Measurements from ENCODE around the gene NFKBIE. TPM values are rescaled to one million over a fixed set of nuclear protein-coding genes. Genes with fewer than 3 reads are reported as not detected.

The NFKBIE gene
- total and polyA plus RNA-seq, 2 of the 13 experiments (the other 11 are each of a cell fraction or from before 2014, with no cell fraction given) = 6.7 to 14.5 TPM

DNA sequence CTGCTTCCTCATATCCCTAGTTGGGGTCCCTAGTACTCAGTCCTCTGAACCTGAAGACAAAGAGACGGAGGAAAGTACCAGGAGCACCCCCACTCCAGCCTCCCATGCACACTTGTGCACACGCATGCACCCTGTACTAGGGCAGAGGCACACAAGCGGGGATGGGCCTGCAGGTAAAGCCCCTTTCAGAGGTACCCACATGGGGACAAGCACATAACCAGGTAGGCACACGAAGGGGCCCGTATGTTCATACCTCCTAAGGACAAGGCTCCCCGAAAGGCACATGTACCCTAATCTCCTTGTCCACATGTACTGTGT lies 6.0 kb upstream of the NFKBIE start (continued):
- TF ChIP-seq EZH2 (conservative IDR thresholded peaks at IDR 0.05; ENCODE audit: low read depth, low read length) = peak; percentile 22; the same call in 1 of the 2 replicates

DNA sequence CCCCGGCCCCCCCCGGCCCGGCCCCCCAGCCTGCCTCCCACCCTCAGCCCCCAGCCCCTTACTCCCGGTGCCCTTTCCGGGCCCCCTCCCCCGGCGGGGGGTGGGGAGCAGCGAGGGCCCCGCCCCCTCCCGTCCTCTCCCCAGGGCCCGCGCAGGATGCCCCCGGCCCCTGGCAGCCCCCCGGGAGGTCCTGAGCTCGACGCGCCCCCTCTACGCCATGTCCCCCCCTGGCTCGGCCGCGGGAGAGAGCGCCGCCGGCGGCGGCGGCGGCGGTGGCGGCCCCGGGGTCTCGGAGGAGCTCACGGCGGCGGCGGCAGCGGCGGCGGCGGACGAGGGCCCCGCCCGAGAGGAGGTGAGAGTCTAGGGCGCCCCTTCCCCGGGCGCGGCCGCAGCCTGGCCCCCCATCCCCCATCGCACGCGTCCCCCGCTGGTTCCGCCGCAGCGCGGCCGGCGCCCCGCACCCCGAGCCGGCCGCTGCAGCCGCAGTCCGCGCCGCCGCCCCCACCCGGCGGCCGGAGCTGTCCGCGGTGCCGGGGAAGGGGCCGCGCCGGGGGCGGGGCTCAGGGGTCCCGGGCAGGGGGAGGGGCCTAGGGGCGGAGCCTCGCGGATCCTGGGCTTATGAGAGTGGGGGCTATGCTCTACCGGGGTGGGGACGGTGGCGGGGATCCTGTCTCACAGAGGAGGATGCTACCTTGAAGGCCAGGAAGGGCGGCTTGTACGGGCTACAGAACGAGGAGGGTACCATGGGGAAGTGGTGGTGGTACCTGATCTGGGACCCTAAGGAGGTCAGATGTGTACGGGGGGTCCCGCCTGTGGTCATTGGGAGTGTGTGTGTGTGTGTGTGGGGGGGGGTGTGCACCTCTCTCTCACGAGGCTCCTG lies 5.4 kb upstream of the NFKBIE start:
- no peaks in the 10 kb centered on the region for H3K9me3 ChIP-seq (ENCODE audit: low read length)
- H4K20me1 ChIP-seq (ENCODE audit: insufficient read depth, low read length) = no peaks in the 10 kb centered on the region
- no peak overlapping the region for H3K27ac ChIP-seq (ENCODE audit: extremely low read length, insufficient read depth, low read length)
- ChIA-PET CTCF (ENCODE audit: low intra/inter-chr PET ratio, low total read pairs) (interaction anchor here (4.3 kb wide), 1 partner anchor 67 kb away, joined by 65 read pairs; no protein-coding TSS in a partner anchor), POLR2A (interaction anchor here (0.6 to 1.1 kb wide), 3 partner anchors 14 to 42 kb away, joined by 3 to 5 read pairs (median 3); partner anchors contain the start of genes AARS2 and SLC35B2)
- no peak overlapping the region for H3K9ac ChIP-seq (ENCODE audit: insufficient read depth, low read depth, low read length)
- peak overlapping the region; percentile 29; the same call in 1 of the 2 replicates for H3K4me2 ChIP-seq (ENCODE audit: low read depth, low read length)
- H3K4me3 ChIP-seq (replicated peaks in 1 of 3; ENCODE audit: insufficient read depth in 1 of 3, low read depth in 2 of 3, low read length in 3 of 3) = peak overlapping the region; percentile 33 to 62 (median 42); a peak in 5 of 6 replicates
- H3K36me3 ChIP-seq (replicated peaks in 1 of 2; ENCODE audit: control insufficient read depth in 1 of 2, insufficient read depth in 2 of 2, low read length in 2 of 2) = no peaks in the 10 kb centered on the region
- ATAC-seq (no peak), DNase-seq (ENCODE audit: low spot score) (no peak), FAIRE-seq (no peak)
- no peak overlapping the region for H2AFZ ChIP-seq (ENCODE audit: low read length)
- BruUV-seq (replicated peaks) = no TSS peak
- 7% methylated on average over 17 of the region's 90 CpGs for WGBS (ENCODE audit: low lambda C conversion rate)
- peaks cover 31% of the 10 kb centered on the region for H3K4me1 ChIP-seq (ENCODE audit: insufficient read depth, low read length)
- in situ Hi-C loops (cut with HindIII; ENCODE audit: extremely low pct_ligation_motif_present, low pct_unique_long_range_greater_than_20kb) = loop anchor here (5.0 kb wide), 1 partner anchor 67 kb away; no protein-coding TSS in a partner anchor
- TF ChIP-seq, protein P1, sequence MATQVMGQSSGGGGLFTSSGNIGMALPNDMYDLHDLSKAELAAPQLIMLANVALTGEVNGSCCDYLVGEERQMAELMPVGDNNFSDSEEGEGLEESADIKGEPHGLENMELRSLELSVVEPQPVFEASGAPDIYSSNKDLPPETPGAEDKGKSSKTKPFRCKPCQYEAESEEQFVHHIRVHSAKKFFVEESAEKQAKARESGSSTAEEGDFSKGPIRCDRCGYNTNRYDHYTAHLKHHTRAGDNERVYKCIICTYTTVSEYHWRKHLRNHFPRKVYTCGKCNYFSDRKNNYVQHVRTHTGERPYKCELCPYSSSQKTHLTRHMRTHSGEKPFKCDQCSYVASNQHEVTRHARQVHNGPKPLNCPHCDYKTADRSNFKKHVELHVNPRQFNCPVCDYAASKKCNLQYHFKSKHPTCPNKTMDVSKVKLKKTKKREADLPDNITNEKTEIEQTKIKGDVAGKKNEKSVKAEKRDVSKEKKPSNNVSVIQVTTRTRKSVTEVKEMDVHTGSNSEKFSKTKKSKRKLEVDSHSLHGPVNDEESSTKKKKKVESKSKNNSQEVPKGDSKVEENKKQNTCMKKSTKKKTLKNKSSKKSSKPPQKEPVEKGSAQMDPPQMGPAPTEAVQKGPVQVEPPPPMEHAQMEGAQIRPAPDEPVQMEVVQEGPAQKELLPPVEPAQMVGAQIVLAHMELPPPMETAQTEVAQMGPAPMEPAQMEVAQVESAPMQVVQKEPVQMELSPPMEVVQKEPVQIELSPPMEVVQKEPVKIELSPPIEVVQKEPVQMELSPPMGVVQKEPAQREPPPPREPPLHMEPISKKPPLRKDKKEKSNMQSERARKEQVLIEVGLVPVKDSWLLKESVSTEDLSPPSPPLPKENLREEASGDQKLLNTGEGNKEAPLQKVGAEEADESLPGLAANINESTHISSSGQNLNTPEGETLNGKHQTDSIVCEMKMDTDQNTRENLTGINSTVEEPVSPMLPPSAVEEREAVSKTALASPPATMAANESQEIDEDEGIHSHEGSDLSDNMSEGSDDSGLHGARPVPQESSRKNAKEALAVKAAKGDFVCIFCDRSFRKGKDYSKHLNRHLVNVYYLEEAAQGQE (IDR thresholded peaks at IDR 0.05; ENCODE audit: borderline replicate concordance in 1 of 2, low read depth in 1 of 2, low read length in 2 of 2) = peak; percentile 67 to 87
- TF ChIP-seq EZH2 (conservative IDR thresholded peaks at IDR 0.05; ENCODE audit: low read depth, low read length) (0 out of 2 replicates have a peak, but pooled peaks have one; percentile 57), AGO1 (IDR thresholded peaks at IDR 0.05; ENCODE audit: low read depth, low read length, poor library complexity, severe bottlenecking) (no peak)
- TF ChIP-seq, protein P2, sequence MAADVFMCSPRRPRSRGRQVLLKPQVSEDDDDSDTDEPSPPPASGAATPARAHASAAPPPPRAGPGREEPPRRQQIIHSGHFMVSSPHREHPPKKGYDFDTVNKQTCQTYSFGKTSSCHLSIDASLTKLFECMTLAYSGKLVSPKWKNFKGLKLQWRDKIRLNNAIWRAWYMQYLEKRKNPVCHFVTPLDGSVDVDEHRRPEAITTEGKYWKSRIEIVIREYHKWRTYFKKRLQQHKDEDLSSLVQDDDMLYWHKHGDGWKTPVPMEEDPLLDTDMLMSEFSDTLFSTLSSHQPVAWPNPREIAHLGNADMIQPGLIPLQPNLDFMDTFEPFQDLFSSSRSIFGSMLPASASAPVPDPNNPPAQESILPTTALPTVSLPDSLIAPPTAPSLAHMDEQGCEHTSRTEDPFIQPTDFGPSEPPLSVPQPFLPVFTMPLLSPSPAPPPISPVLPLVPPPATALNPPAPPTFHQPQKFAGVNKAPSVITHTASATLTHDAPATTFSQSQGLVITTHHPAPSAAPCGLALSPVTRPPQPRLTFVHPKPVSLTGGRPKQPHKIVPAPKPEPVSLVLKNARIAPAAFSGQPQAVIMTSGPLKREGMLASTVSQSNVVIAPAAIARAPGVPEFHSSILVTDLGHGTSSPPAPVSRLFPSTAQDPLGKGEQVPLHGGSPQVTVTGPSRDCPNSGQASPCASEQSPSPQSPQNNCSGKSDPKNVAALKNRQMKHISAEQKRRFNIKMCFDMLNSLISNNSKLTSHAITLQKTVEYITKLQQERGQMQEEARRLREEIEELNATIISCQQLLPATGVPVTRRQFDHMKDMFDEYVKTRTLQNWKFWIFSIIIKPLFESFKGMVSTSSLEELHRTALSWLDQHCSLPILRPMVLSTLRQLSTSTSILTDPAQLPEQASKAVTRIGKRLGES (CRISPR knock-in tag; IDR thresholded peaks at IDR 0.05; ENCODE audit: borderline replicate concordance) = no peak
- TF ChIP-seq, protein P3, sequence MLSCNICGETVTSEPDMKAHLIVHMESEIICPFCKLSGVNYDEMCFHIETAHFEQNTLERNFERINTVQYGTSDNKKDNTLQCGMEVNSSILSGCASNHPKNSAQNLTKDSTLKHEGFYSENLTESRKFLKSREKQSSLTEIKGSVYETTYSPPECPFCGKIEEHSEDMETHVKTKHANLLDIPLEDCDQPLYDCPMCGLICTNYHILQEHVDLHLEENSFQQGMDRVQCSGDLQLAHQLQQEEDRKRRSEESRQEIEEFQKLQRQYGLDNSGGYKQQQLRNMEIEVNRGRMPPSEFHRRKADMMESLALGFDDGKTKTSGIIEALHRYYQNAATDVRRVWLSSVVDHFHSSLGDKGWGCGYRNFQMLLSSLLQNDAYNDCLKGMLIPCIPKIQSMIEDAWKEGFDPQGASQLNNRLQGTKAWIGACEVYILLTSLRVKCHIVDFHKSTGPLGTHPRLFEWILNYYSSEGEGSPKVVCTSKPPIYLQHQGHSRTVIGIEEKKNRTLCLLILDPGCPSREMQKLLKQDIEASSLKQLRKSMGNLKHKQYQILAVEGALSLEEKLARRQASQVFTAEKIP (CRISPR knock-in tag; IDR thresholded peaks at IDR 0.05; ENCODE audit: borderline replicate concordance) = no peak
- intact Hi-C loops (cut with micrococcal nuclease; ENCODE audit: unreplicated experiment) = no loop called here
- no peaks in the 10 kb centered on the region for H3K79me2 ChIP-seq (ENCODE audit: insufficient read depth, low read length)
- peaks cover 20 to 66% of the 10 kb centered on the region in 2 experiments for H3K27me3 ChIP-seq (ENCODE audit: control insufficient read depth in 1 of 2, insufficient read depth in 2 of 2, low read length in 2 of 2)

Data from HepG2 (cell line).